ENCODE results near the gene RARA.

Gene RARA

DNA sequence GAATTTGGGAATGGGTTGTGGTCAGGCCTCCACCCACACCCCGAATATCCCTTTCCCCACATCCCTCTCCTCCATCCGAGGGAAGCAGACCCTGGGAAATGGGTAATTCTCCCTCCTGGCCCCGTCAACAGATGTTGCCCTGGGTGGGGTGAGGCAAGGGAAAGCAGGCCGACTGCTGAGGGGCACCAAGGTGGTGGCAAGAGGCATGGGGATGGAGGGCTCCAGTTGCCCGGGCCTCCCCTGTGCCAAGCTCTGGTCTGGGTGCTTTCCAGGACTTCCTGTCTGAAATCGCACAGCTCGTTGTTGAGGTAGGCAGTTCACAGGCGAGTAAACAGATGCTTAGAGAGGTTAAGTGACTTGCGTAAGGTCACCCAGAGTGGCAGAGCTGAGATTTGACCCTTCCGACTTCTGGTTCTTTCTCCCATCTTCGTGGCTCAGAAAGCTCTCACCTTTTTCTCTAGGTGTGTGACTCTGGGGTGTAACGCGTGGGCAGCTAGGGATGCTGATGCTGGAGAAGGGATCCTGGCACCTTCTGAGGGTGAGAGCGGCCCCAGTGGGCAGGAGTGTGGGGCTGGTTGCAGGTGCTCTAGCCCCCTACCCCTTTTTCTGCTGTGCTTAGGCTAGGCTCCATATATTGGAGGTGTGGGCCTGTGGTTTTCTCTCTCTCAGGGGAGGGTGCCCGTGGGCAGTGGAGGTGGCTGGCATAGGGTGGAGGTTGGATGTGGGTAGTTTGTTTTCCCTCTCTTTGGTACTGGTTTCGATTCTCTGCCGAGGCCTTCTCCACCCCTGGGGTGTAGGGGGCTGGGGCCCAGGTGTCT, 17.2 kb downstream of the RARA start:
- Histone ChIP-seq H3K27me3 (ENCODE audit: control insufficient read depth in 5 of 5, insufficient read depth in 4 of 5, low read length in 5 of 5) (no peaks in the 10 kb centered on the region), H3K36me3 (ENCODE audit: control insufficient read depth in 5 of 5, insufficient read depth in 5 of 5, low read length in 5 of 5) (peaks cover 0 to 4% (median 0%) of the 10 kb centered on the region in 5 donors), H3K9ac (ENCODE audit: low read length in 5 of 5) (peak overlapping the region in 4 of 5 donors; percentile 28 to 57 (median 48)), H3K4me1 (ENCODE audit: control insufficient read depth in 5 of 5, insufficient read depth in 5 of 5, low read length in 5 of 5) (peaks cover 41 to 99% (median 96%) of the 10 kb centered on the region in 5 donors), H3K27ac (ENCODE audit: low read depth, low read length) (peak overlapping the region; percentile 90), H3K4me3 (ENCODE audit: low read depth in 1 of 5, low read length in 5 of 5) (peak overlapping the region; percentile 8 to 27 (median 22)), H3K9me3 (ENCODE audit: control insufficient read depth in 5 of 5, low read length in 5 of 5) (no peaks in the 10 kb centered on the region)

DNA sequence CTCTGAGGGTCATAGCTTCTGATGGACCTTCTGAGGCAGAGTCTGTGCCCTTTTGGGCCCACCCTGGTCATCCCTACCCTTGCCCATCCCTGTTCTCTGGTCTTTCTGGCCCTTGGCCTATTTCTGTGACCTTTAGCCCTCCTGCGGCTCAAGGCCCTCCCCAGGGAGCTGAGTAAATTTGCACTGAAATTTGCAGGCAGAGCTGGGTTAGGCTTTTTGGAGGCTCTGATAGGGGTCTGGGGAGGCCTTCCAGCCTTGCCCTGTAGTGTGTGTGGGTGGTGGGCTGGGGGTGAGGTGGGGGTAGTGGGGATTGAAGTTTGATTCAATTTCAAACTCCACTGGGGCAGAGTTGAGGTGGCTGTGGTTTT, 17.8 kb downstream of the RARA start:
- peak overlapping the region in 4 of 5 donors; percentile 28 to 57 (median 48) for H3K9ac ChIP-seq (ENCODE audit: low read length in 5 of 5)
- peaks cover 0 to 10% (median 0%) of the 10 kb centered on the region in 5 donors for H3K36me3 ChIP-seq (ENCODE audit: control insufficient read depth in 5 of 5, insufficient read depth in 5 of 5, low read length in 5 of 5)
- peak overlapping the region in 4 of 5 donors; percentile 20 to 27 (median 24) for H3K4me3 ChIP-seq (ENCODE audit: low read depth in 1 of 5, low read length in 5 of 5)
- H3K27me3 ChIP-seq (ENCODE audit: control insufficient read depth in 5 of 5, insufficient read depth in 4 of 5, low read length in 5 of 5): no peaks in the 10 kb centered on the region
- H3K4me1 ChIP-seq (ENCODE audit: control insufficient read depth in 5 of 5, insufficient read depth in 5 of 5, low read length in 5 of 5): peaks cover 45 to 99% (median 96%) of the 10 kb centered on the region in 5 donors
- peak overlapping the region; percentile 90 for H3K27ac ChIP-seq (ENCODE audit: low read depth, low read length)
- H3K9me3 ChIP-seq (ENCODE audit: control insufficient read depth in 5 of 5, low read length in 5 of 5): no peaks in the 10 kb centered on the region

DNA sequence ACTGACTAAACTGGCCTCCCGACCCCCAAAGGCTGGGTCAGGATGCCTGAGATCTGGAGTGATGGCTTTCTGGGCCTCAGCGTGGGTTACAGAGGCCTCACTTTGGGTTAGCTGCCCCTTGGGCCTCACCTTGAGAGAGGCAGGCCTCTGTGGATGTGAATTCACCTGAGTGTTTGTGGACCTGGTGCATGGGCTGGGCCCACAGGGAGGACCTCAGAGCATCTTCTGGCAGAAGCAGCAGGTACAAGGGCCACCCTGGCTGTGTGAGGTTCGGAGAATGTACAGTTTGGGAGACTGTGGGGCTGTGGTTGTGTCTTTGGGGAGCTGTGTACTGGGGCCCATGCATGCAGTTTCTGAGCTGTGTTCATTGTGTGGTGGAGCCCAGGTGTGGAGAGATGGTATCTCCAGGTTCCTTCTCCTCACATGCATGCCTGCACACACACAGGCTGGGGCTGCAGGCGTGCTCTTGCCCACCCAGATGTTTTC, 18.3 kb downstream of the RARA start:
- Histone ChIP-seq H3K27me3 (ENCODE audit: control insufficient read depth in 5 of 5, insufficient read depth in 4 of 5, low read length in 5 of 5) (no peaks in the 10 kb centered on the region), H3K4me3 (ENCODE audit: low read depth in 1 of 5, low read length in 5 of 5) (peak overlapping the region in 1 of 5 donors; percentile 40), H3K27ac (ENCODE audit: low read depth, low read length) (peak overlapping the region; percentile 90), H3K9me3 (ENCODE audit: control insufficient read depth in 5 of 5, low read length in 5 of 5) (no peaks in the 10 kb centered on the region), H3K36me3 (ENCODE audit: control insufficient read depth in 5 of 5, insufficient read depth in 5 of 5, low read length in 5 of 5) (peaks cover 0 to 10% (median 0%) of the 10 kb centered on the region in 5 donors), H3K4me1 (ENCODE audit: control insufficient read depth in 5 of 5, insufficient read depth in 5 of 5, low read length in 5 of 5) (peaks cover 46 to 99% (median 96%) of the 10 kb centered on the region in 5 donors), H3K9ac (ENCODE audit: low read length in 5 of 5) (peak overlapping the region in 2 of 5 donors; percentile 54 to 57)

DNA sequence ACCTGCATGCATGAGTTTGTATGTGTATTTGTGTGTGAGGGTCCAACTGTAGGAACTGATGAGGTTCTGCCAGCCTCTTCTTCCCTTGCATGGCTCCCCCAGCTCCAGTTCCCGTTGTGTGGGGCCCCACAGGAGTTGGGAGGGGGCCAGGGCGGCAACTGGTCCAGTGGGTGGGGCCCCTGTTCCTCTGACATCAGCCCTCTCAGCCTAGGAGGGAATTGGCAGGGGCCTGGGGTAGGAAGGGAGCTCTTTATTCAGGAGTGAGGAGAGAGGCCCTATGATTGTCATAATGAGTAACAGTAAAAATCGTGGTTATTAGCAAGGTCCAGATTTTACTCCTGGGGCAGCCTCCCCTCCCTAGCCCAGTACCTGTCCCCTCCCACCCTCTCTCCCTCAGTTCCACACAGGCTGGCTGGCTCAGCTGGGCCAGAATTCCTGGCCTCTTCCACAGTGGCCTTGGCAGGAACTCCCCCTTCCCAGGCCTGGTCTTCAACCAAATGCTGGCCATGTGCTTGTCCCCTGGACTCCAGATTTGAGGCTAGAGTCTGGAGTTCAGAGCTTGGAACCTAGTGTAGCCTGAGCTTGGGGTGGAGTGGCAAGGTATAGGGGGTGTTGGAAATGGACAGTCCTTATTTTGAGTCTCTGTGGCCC, 18.9 kb downstream of the RARA start:
- Histone ChIP-seq H3K27me3 (ENCODE audit: control insufficient read depth in 5 of 5, insufficient read depth in 4 of 5, low read length in 5 of 5) (no peaks in the 10 kb centered on the region), H3K27ac (ENCODE audit: low read depth, low read length) (peak overlapping the region; percentile 90), H3K4me3 (ENCODE audit: low read depth in 1 of 5, low read length in 5 of 5) (peak overlapping the region in 1 of 5 donors; percentile 40), H3K36me3 (ENCODE audit: control insufficient read depth in 5 of 5, insufficient read depth in 5 of 5, low read length in 5 of 5) (peaks cover 0 to 10% (median 0%) of the 10 kb centered on the region in 5 donors), H3K9ac (ENCODE audit: low read length in 5 of 5) (peak overlapping the region in 2 of 5 donors; percentile 8 to 22), H3K9me3 (ENCODE audit: control insufficient read depth in 5 of 5, low read length in 5 of 5) (no peaks in the 10 kb centered on the region), H3K4me1 (ENCODE audit: control insufficient read depth in 5 of 5, insufficient read depth in 5 of 5, low read length in 5 of 5) (peaks cover 51 to 99% (median 96%) of the 10 kb centered on the region in 5 donors)

DNA sequence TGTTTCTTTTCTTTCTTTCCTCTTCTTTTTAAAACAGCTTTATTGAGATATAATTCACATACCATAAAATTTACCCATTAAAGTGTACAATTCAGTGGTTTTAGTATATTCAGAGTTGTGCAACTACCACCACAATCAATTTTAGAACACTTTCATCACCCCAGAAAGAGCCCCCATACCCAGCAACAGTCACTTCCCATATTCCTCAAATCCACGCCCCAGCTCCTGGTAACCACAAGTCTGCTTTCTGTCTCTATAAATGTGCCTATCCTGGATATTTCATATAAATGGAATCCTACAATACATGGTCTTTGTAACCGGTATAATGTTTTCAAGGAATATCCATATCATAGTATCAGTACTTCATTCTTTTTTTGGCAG, 19.4 kb downstream of the RARA start:
- Histone ChIP-seq H3K4me1 (ENCODE audit: control insufficient read depth in 5 of 5, insufficient read depth in 5 of 5, low read length in 5 of 5) (peaks cover 51 to 98% (median 96%) of the 10 kb centered on the region in 5 donors), H3K27me3 (ENCODE audit: control insufficient read depth in 5 of 5, insufficient read depth in 4 of 5, low read length in 5 of 5) (no peaks in the 10 kb centered on the region), H3K9me3 (ENCODE audit: control insufficient read depth in 5 of 5, low read length in 5 of 5) (no peaks in the 10 kb centered on the region), H3K9ac (ENCODE audit: low read length in 5 of 5) (peak overlapping the region in 2 of 5 donors; percentile 8 to 22), H3K4me3 (ENCODE audit: low read depth in 1 of 5, low read length in 5 of 5) (no peak overlapping the region), H3K36me3 (ENCODE audit: control insufficient read depth in 5 of 5, insufficient read depth in 5 of 5, low read length in 5 of 5) (peaks cover 0 to 10% (median 0%) of the 10 kb centered on the region in 5 donors), H3K27ac (ENCODE audit: low read depth, low read length) (peak overlapping the region; percentile 90)

DNA sequence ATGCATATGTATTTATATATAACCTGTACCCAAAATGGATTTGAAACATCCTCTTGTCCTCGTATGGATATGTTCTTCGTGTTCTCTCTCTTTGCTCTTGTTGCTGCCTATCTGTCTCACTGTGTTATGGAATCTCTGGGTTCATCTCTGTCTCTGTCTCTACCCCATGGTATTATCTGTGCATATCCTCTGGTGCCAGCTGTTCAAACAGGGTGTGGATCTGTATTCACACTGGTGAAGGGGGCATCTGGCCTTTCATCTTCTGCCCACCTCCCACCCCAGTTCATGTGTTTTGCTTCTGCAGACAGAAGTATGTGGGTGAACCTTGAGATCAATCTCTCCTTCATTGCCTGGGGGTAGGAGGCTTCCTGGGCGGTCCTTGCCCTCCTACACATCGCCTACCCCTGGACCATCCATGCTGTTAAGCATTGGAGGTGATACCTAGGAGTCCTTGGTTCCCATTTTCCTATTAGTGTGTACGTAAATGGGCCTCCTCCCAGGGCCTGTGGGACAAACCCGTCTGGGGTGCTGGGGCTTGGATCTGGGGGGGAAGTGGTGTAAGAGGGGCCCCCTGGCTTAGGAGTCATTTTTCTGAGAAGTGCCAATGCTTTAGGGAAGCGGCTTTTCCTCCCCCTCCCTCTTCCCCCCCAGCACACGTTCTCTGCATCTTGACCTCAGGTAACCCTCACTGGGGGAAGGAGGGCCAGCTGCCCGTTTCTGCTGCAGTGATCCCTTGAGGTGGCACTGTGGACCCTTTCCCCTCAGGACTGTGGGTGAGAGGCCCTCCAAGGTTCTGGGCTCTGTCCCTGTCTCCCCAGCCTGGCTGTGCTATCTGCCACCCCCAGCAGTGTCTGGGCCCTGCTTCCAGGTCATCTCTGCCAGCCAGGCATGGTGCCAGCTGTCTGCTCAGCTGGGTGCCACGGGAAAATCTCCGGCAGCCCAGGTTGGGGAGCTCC, 21.1 kb downstream of the RARA start:
- Histone ChIP-seq H3K4me3 (ENCODE audit: low read depth in 1 of 5, low read length in 5 of 5) (peak overlapping the region in 3 of 5 donors; percentile 14 to 40 (median 17)), H3K36me3 (ENCODE audit: control insufficient read depth in 5 of 5, insufficient read depth in 5 of 5, low read length in 5 of 5) (peaks cover 0 to 10% (median 0%) of the 10 kb centered on the region in 5 donors), H3K27me3 (ENCODE audit: control insufficient read depth in 5 of 5, insufficient read depth in 4 of 5, low read length in 5 of 5) (no peaks in the 10 kb centered on the region), H3K4me1 (ENCODE audit: control insufficient read depth in 5 of 5, insufficient read depth in 5 of 5, low read length in 5 of 5) (peaks cover 55 to 99% (median 99%) of the 10 kb centered on the region in 5 donors), H3K9me3 (ENCODE audit: control insufficient read depth in 5 of 5, low read length in 5 of 5) (no peaks in the 10 kb centered on the region), H3K9ac (ENCODE audit: low read length in 5 of 5) (peak overlapping the region in 3 of 5 donors; percentile 24 to 48 (median 29)), H3K27ac (ENCODE audit: low read depth, low read length) (peak overlapping the region; percentile 85)

DNA sequence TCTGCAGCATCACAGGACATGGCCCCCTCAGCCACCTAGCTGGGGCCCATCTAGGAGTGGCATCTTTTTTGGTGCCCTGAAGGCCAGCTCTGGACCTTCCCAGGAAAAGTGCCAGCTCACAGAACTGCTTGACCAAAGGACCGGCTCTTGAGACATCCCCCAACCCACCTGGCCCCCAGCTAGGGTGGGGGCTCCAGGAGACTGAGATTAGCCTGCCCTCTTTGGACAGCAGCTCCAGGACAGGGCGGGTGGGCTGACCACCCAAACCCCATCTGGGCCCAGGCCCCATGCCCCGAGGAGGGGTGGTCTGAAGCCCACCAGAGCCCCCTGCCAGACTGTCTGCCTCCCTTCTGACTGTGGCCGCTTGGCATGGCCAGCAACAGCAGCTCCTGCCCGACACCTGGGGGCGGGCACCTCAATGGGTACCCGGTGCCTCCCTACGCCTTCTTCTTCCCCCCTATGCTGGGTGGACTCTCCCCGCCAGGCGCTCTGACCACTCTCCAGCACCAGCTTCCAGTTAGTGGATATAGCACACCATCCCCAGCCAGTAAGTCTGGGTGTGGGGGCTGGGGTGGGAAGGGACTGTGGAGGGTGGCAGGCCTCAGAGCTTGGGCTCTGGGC, 22.0 kb downstream of the RARA start:
- peak overlapping the region in 3 of 5 donors; percentile 14 to 40 (median 17) for H3K4me3 ChIP-seq (ENCODE audit: low read depth in 1 of 5, low read length in 5 of 5)
- H3K27me3 ChIP-seq (ENCODE audit: control insufficient read depth in 5 of 5, insufficient read depth in 4 of 5, low read length in 5 of 5): no peaks in the 10 kb centered on the region
- H3K36me3 ChIP-seq (ENCODE audit: control insufficient read depth in 5 of 5, insufficient read depth in 5 of 5, low read length in 5 of 5): peaks cover 0 to 10% (median 0%) of the 10 kb centered on the region in 5 donors
- H3K9ac ChIP-seq (ENCODE audit: low read length in 5 of 5): peak overlapping the region in 4 of 5 donors; percentile 24 to 48 (median 38)
- peak overlapping the region; percentile 85 for H3K27ac ChIP-seq (ENCODE audit: low read depth, low read length)
- no peaks in the 10 kb centered on the region for H3K9me3 ChIP-seq (ENCODE audit: control insufficient read depth in 5 of 5, low read length in 5 of 5)
- peaks cover 50 to 99% (median 98%) of the 10 kb centered on the region in 5 donors for H3K4me1 ChIP-seq (ENCODE audit: control insufficient read depth in 5 of 5, insufficient read depth in 5 of 5, low read length in 5 of 5)

DNA sequence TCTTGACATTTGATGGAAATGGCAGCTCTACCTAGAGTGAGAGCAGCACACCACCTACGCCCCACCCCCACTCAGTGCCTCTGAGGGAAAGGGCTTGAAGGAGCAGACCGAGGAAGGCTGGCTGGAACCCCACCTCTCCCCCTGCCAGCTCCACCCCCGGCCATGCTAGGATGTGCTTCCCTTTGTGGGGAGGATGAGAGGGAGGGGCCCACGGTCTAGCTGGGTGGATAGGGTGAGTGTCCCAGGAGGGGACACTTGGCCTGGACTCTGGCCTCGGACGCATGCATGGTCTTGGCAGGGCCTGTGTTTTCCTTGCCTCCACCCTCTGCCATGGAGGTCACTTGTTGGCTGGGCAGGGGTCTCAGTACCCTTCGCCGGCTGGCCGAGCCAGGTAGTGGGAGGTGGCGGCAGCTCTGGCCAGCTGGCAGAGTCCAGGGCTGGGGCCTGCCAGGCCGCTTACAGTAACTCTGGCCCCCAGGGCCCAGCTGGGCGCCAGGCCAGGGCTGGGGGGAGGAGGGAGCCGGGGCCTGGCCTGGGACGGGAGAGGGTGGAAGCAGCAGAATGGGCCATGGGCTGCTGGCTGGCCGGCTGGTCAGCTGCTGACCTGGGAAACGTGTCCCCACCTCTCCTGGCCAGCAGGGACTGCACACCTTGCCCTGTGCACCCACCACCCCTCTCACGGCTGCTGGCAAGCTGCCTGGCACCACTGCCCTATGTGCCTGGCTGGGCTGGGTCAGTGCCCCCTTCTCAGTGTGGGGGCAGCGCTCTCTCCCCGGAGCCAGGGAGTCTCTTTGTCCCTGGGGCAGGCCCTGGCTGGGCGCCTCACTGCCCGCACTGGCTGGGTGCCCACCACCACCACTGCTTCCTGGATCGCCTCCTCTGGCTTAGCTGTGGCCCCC, 23.0 kb downstream of the RARA start:
- peaks cover 0 to 10% (median 0%) of the 10 kb centered on the region in 5 donors for H3K36me3 ChIP-seq (ENCODE audit: control insufficient read depth in 5 of 5, insufficient read depth in 5 of 5, low read length in 5 of 5)
- H3K4me3 ChIP-seq (ENCODE audit: low read depth in 1 of 5, low read length in 5 of 5): peak overlapping the region in 4 of 5 donors; percentile 17 to 58 (median 42)
- peak overlapping the region in 2 of 5 donors; percentile 47 to 76 for H3K9ac ChIP-seq (ENCODE audit: low read length in 5 of 5)
- H3K4me1 ChIP-seq (ENCODE audit: control insufficient read depth in 5 of 5, insufficient read depth in 5 of 5, low read length in 5 of 5): peaks cover 42 to 90% (median 88%) of the 10 kb centered on the region in 5 donors
- no peaks in the 10 kb centered on the region for H3K27me3 ChIP-seq (ENCODE audit: control insufficient read depth in 5 of 5, insufficient read depth in 4 of 5, low read length in 5 of 5)
- H3K27ac ChIP-seq (ENCODE audit: low read depth, low read length): peak overlapping the region; percentile 85
- no peaks in the 10 kb centered on the region for H3K9me3 ChIP-seq (ENCODE audit: control insufficient read depth in 5 of 5, low read length in 5 of 5)
